Pancreas (tissue), 10 donors: ENCODE data around the gene SLC12A8. TPM values are rescaled to one million over a fixed set of nuclear protein-coding genes. Genes with fewer than 3 reads are reported as not detected.
A peak's percentile ranks its signal among the peaks of the same experiment; 100 is the strongest.

Source experiments
- ATAC-seq, 4 donors: fragments of 200-7000 bp; cut with Tn5 transposase; one replicate each; pipeline versions ENCODE4 v1.8.0 to v1.9.1; 2020; ENCODE audit warnings: mild to moderate bottlenecking in 4 of 4, moderate library complexity in 4 of 4
- DNase-seq, 6 donors: peaks; one replicate each; pipeline ENCODE4 v3.0.0-alpha.2; 2020
- FAIRE-seq: peaks from 2 replicates; lab custom pipeline; 2012; peaks lifted over from hg19 to GRCh38; lab: Jason Lieb, UNC
- H3K27ac ChIP-seq, 4 donors: fragments of 200-600 bp; sonication (generic); 1 replicate in 3 of 4; 2 replicates in 1 of 4; pipeline versions ENCODE4 v1.5.0 to v1.8.0; 2020
- H3K27me3 ChIP-seq, 4 donors: fragments of 200-600 bp; one replicate each; pipeline ENCODE4 v1.8.0; 2021
- H3K36me3 ChIP-seq, 3 donors: fragments of 200-600 bp; sonication (generic) in 1 of 3; one replicate each; pipeline versions ENCODE4 v1.5.0 to v1.8.0; 2020 to 2021
- H3K4me1 ChIP-seq, 3 donors: fragments of 200-600 bp; one replicate each; pipeline ENCODE4 v1.8.0; 2021
- H3K4me3 ChIP-seq, 4 donors: fragments of 200-600 bp; sonication (generic) in 2 of 4; one replicate each; pipeline versions ENCODE4 v1.5.0 to v1.8.0; 2020 to 2021
- H3K9me3 ChIP-seq, 4 donors: fragments of 200-600 bp; one replicate each; pipeline ENCODE4 v1.8.0; 2021
- CTCF ChIP-seq, 4 donors: fragments of 200-600 bp; sonication (generic) in 3 of 4; IDR thresholded peaks; one replicate each; pipeline versions ENCODE4 v1.5.0 to v1.8.0; 2021; ENCODE audit warnings: antibody characterized with exemption in 4 of 4
- WGBS, 2 donors: extraction: QIAGEN DNeasy Blood & Tissue Kit; methylation state at CpG; one replicate each; pipeline ENCODE4 v1.1.7; 2013; 5-methylcytosine and 5-hydroxymethylcytosine counted together
- intact Hi-C, 3 donors: fragments of 100-400 bp; cut with DNase I; formaldehyde crosslinking; loops; one replicate each; pipeline versions ENCODE4 v1.11.1 to v1.14.2; 2022
- polyA plus RNA-seq, 2 donors: library from polyadenylated mRNA; stranded (reverse); fragments of 200-250 nt; gene quantifications; one replicate each; pipeline ENCODE4 v1.2.3, GENCODE V29; 2013
- total RNA-seq, 6 donors: library from RNA; stranded (reverse); fragmentation: NEBNext Ultra II Directional in 4 of 6; extraction: Animal tissue kit (Norgen Biotek cat#: 25700) in 4 of 6; gene quantifications; one replicate each; pipeline versions ENCODE4 v1.2.1 to v1.2.4, GENCODE V29; 2021 to 2023
- donor health status: healthy with polysubstance abuse.
- donor health status: DM: no; HTN: no; CAD: no; lungs with moderate emphysema.
- donor health status: DM: no; HTN: no; CAD: no.
- donor health status: control.
- donor health status: control.
- donor health status: Bipolar disorder and iron deficiency.
- donor health status: DM: yes; HTN: yes; CAD: no.
- donor health status: DM: no; HTN: no; CAD: no.
- donor health status: DM: no; HTN: no; CAD: no.
- donor health status: DM: yes; HTN: yes; CAD: no.

The SLC12A8 gene
- total and polyA plus RNA-seq, 8 donors = 6.6 to 16.2 (median 12.5) TPM

- Histone ChIP-seq H3K4me1 (peaks cover 0 to 12% (median 0%) of the 10 kb centered on the region in 3 donors), H3K4me3 (peak overlapping the region in 2 of 4 donors; percentile 14 to 18)
- intact Hi-C loops = no loop called here
Observed at GRCh38 chr3:125052624-125053303, 159.8 kb downstream of the SLC12A8 start.

GRCh38 chr3:125051715-125052581 is 160.6 kb downstream of the SLC12A8 start:
- intact Hi-C loops = no loop called here
- no peak for ATAC-seq

More at GRCh38 chr3:125052624-125053303, 159.8 kb downstream of the SLC12A8 start:
- peak overlapping the region in 2 of 4 donors; percentile 40 to 46 for H3K27ac ChIP-seq
- 64 to 65% methylated on average over 8 of the region's 8 CpGs for WGBS, 2 donors
- FAIRE-seq (no peak), DNase-seq (no peak), ATAC-seq (no peak)
- no peaks in the 10 kb centered on the region for H3K27me3 ChIP-seq
- no peaks in the 10 kb centered on the region for H3K9me3 ChIP-seq
- no peak for TF ChIP-seq CTCF (IDR thresholded peaks at IDR 0.05)
- no peaks in the 10 kb centered on the region for H3K36me3 ChIP-seq

GRCh38 chr3:125051205-125051604 is 161.3 kb downstream of the SLC12A8 start:
- no peak for FAIRE-seq
- H3K27ac ChIP-seq = peak overlapping the region in 1 of 4 donors; percentile 46
- TF ChIP-seq CTCF (IDR thresholded peaks at IDR 0.05) = no peak
- H3K9me3 ChIP-seq = no peaks in the 10 kb centered on the region
- no peaks in the 10 kb centered on the region for H3K36me3 ChIP-seq
- intact Hi-C loops = no loop called here
- no peak for ATAC-seq
- DNase-seq = no peak
- no peak overlapping the region for H3K4me3 ChIP-seq
- H3K4me1 ChIP-seq = peaks cover 0 to 12% (median 0%) of the 10 kb centered on the region in 3 donors
- 77 to 88% methylated on average over 7 of the region's 7 CpGs for WGBS, 2 donors
- no peaks in the 10 kb centered on the region for H3K27me3 ChIP-seq

More at GRCh38 chr3:125051715-125052581, 160.6 kb downstream of the SLC12A8 start:
- Histone ChIP-seq H3K4me3 (peak overlapping the region in 2 of 4 donors; percentile 14 to 18), H3K27me3 (no peaks in the 10 kb centered on the region), H3K36me3 (no peaks in the 10 kb centered on the region), H3K4me1 (peaks cover 0 to 12% (median 0%) of the 10 kb centered on the region in 3 donors), H3K9me3 (no peaks in the 10 kb centered on the region), H3K27ac (peak overlapping the region in 2 of 4 donors; percentile 40 to 46)
- 36 to 46% methylated on average over 14 of the region's 14 CpGs for WGBS, 2 donors
- no peak for FAIRE-seq
- TF ChIP-seq CTCF (IDR thresholded peaks at IDR 0.05) = no peak
- no peak for DNase-seq

GRCh38 chr3:125050488-125051090 is 162.0 kb downstream of the SLC12A8 start:
- Histone ChIP-seq H3K27me3 (no peaks in the 10 kb centered on the region), H3K4me1 (peaks cover 0 to 12% (median 0%) of the 10 kb centered on the region in 3 donors), H3K36me3 (no peaks in the 10 kb centered on the region), H3K27ac (no peak overlapping the region), H3K4me3 (no peak overlapping the region), H3K9me3 (no peaks in the 10 kb centered on the region)
- intact Hi-C loops = no loop called here
- DNase-seq = no peak
- TF ChIP-seq CTCF (IDR thresholded peaks at IDR 0.05) = no peak
- ATAC-seq = no peak
- FAIRE-seq = no peak
- WGBS, 2 donors = 71 to 79% methylated on average over 6 of the region's 6 CpGs
